Peyer's patch (tissue), 4 donors: ENCODE measurements around the gene PROM1.

ENCODE experiments used
- CTCF ChIP-seq, 6 experiments: fragments of 450-650 bp in 4 of 6; fragments of 200-600 bp in 2 of 6; sonication (generic) in 1 of 6; IDR thresholded peaks; one replicate each; pipeline ENCODE4 v1.5.1; 2017 to 2019; ENCODE audit warnings: antibody characterized with exemption in 6 of 6, mild to moderate bottlenecking in 3 of 6, moderate library complexity in 1 of 6
- POLR2A ChIP-seq, 2 donors: fragments of 450-650 bp; IDR thresholded peaks; one replicate each; pipeline ENCODE4 v1.5.1; 2017; ENCODE audit warnings: antibody characterized with exemption in 2 of 2, mild to moderate bottlenecking in 2 of 2, moderate library complexity in 2 of 2

- TF ChIP-seq CTCF (IDR thresholded peaks at IDR 0.05) (no peak), POLR2A (IDR thresholded peaks at IDR 0.05) (no peak)
Observed at GRCh38 chr4:16114546-16114945, 30.7 kb upstream of the PROM1 start.
